ENCODE results near the gene MYO16. TPM values are rescaled to one million over a fixed set of nuclear protein-coding genes. Genes with fewer than 3 reads are reported as not detected.

Gene MYO16
- total RNA-seq, 4 donors from 2014 or later = 0.06 to 0.07 TPM; not detected in 2

DNA sequence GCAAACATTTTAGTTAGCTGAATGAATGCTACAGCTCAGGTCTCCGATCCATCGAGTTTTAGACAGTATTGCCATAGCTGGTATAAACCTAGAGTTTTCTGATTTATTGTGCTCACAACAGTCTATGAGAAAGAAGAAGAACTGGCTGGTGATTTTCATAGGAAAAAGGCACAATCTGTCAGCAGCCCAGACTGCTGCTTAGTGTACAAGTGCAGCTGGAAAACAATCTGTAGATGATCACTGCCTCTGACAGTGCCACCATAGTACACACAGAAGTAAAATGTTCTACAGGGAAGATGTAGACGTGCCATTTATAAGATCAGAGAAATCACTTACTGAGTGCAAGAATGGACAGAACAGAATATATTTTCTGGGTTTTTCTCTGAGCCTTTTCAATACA, 48.4 kb downstream of the MYO16 start:
- WGBS, 2 donors = 58 to 59% methylated on average over 3 of the region's 3 CpGs
- DNase-seq (ENCODE audit: low spot score in 2 of 2) = no peak
- no peak overlapping the region for H3K4me3 ChIP-seq (ENCODE audit: low read depth, poor library complexity, severe bottlenecking)
- intact Hi-C loops (cut with DNase I; ENCODE audit: low total_unique reads) = no loop called here
- TF ChIP-seq, protein P1, sequence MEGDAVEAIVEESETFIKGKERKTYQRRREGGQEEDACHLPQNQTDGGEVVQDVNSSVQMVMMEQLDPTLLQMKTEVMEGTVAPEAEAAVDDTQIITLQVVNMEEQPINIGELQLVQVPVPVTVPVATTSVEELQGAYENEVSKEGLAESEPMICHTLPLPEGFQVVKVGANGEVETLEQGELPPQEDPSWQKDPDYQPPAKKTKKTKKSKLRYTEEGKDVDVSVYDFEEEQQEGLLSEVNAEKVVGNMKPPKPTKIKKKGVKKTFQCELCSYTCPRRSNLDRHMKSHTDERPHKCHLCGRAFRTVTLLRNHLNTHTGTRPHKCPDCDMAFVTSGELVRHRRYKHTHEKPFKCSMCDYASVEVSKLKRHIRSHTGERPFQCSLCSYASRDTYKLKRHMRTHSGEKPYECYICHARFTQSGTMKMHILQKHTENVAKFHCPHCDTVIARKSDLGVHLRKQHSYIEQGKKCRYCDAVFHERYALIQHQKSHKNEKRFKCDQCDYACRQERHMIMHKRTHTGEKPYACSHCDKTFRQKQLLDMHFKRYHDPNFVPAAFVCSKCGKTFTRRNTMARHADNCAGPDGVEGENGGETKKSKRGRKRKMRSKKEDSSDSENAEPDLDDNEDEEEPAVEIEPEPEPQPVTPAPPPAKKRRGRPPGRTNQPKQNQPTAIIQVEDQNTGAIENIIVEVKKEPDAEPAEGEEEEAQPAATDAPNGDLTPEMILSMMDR (IDR thresholded peaks at IDR 0.05) = no peak
- no peak for TF ChIP-seq POLR2A (IDR thresholded peaks at IDR 0.05)

- no peak for DNase-seq (ENCODE audit: low spot score in 2 of 2)
- 0 to 63% methylated on average over 1 of the region's 1 CpG for WGBS, 2 donors
- H3K4me3 ChIP-seq (ENCODE audit: low read depth, poor library complexity, severe bottlenecking) = no peak overlapping the region
- intact Hi-C loops (cut with DNase I; ENCODE audit: low total_unique reads) = no loop called here
- no peak for TF ChIP-seq POLR2A (IDR thresholded peaks at IDR 0.05)
- TF ChIP-seq, protein P1 (IDR thresholded peaks at IDR 0.05) = no peak
Observed at GRCh38 chr13:108680011-108680410, 50.6 kb downstream of the MYO16 start.

DNA sequence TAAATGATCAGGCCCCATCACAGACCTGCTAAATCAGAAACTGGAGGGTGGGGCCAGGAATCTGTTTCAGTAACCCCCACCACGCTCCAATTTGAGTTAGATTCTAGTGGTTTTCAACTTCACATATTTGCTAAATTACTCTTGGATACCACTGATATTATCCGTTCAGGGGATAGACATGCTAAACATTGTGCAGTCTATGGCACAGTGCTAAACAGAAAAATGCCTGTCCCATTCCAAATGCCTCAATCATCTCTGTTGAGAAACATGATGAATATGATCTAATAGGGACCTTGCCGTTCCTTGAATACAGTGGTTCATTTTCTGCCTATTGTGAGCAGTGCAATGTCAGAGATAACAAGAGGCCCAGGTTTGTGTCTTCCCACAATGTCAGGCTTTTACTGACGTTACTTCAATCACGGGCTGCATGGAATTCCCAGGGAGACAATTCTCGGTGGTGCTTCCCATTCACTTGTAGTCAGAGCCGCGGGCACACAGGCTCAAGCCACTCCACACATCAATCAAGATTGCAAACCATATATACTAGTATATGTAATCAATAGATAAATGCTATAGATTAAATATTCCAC, 52.7 kb downstream of the MYO16 start:
- TF ChIP-seq, protein P1 (IDR thresholded peaks at IDR 0.05) = no peak
- TF ChIP-seq POLR2A (IDR thresholded peaks at IDR 0.05) = no peak
- intact Hi-C loops (cut with DNase I; ENCODE audit: low total_unique reads) = no loop called here
- WGBS, 2 donors = 80 to 87% methylated on average over 8 of the region's 8 CpGs
- no peak overlapping the region for H3K4me3 ChIP-seq (ENCODE audit: low read depth, poor library complexity, severe bottlenecking)
- no peak for DNase-seq (ENCODE audit: low spot score in 2 of 2)

- 85 to 86% methylated on average over 4 of the region's 4 CpGs for WGBS, 2 donors
- intact Hi-C loops (cut with DNase I; ENCODE audit: low total_unique reads) = no loop called here
- DNase-seq (ENCODE audit: low spot score in 2 of 2) = no peak
- no peak overlapping the region for H3K4me3 ChIP-seq (ENCODE audit: low read depth, poor library complexity, severe bottlenecking)
- TF ChIP-seq, protein P1 (IDR thresholded peaks at IDR 0.05) = no peak
- no peak for TF ChIP-seq POLR2A (IDR thresholded peaks at IDR 0.05)
Observed at GRCh38 chr13:108682714-108683113, 53.3 kb downstream of the MYO16 start.

GRCh38 chr13:108686027-108686426, 56.6 kb downstream of the MYO16 start:
- no peak overlapping the region for H3K4me3 ChIP-seq (ENCODE audit: low read depth, poor library complexity, severe bottlenecking)
- 88 to 92% methylated on average over 5 of the region's 5 CpGs for WGBS, 2 donors
- intact Hi-C loops (cut with DNase I; ENCODE audit: low total_unique reads) = no loop called here
- DNase-seq (ENCODE audit: low spot score in 2 of 2) = no peak
- no peak for TF ChIP-seq POLR2A (IDR thresholded peaks at IDR 0.05)
- TF ChIP-seq, protein P1 (IDR thresholded peaks at IDR 0.05) = no peak

GRCh38 chr13:108690726-108691125, 61.3 kb downstream of the MYO16 start:
- WGBS, 2 donors = 80 to 88% methylated on average over 1 of the region's 1 CpG
- TF ChIP-seq POLR2A (IDR thresholded peaks at IDR 0.05) = no peak
- TF ChIP-seq, protein P1 (IDR thresholded peaks at IDR 0.05) = no peak
- intact Hi-C loops (cut with DNase I; ENCODE audit: low total_unique reads) = no loop called here
- no peak for DNase-seq (ENCODE audit: low spot score in 2 of 2)
- no peak overlapping the region for H3K4me3 ChIP-seq (ENCODE audit: low read depth, poor library complexity, severe bottlenecking)
